CD14-positive monocyte (primary cell): ENCODE results near the gene TRAPPC6A. TPM values are rescaled to one million over a fixed set of nuclear protein-coding genes. Genes with fewer than 3 reads are reported as not detected.

Source experiments
- DNase-seq, 3 donors: peaks; one replicate each; pipeline ENCODE4 v3.0.0-alpha.2; 2011 to 2022
- H2AFZ ChIP-seq: 2 replicates; pipeline ENCODE4 v1.6.0; 2012; ENCODE audit warnings: mild to moderate bottlenecking, low read depth, low read length, inconsistent platforms; ENCODE audit not compliant: insufficient read depth, poor library complexity, severe bottlenecking
- H3K27ac ChIP-seq, 2 donors: 1 replicate in 1 of 2; 2 replicates in 1 of 2; pipeline ENCODE4 v1.5.1; 2012 to 2013; ENCODE audit warnings: low read length in 2 of 2, control low read depth in 1 of 2, inconsistent platforms in 1 of 2, low read depth in 1 of 2, mild to moderate bottlenecking in 1 of 2
- H3K27me3 ChIP-seq, 2 donors: one replicate each; pipeline versions ENCODE4 v1.6.0 to v1.6.1; 2011 to 2013; ENCODE audit warnings: low read length in 2 of 2; ENCODE audit not compliant: control insufficient read depth in 2 of 2, insufficient read depth in 2 of 2
- H3K36me3 ChIP-seq, 2 donors: replicated peaks in 1 of 2; 1 replicate in 1 of 2; 2 replicates in 1 of 2; pipeline versions ENCODE4 v1.5.1 to v1.6.1; 2012 to 2013; ENCODE audit warnings: low read length in 2 of 2, control low read depth in 1 of 2, inconsistent platforms in 1 of 2, mild to moderate bottlenecking in 1 of 2; ENCODE audit not compliant: insufficient read depth in 2 of 2, control insufficient read depth in 1 of 2
- H3K4me1 ChIP-seq, 2 donors: 1 replicate in 1 of 2; 2 replicates in 1 of 2; pipeline versions ENCODE4 v1.5.1 to v1.6.1; 2012 to 2013; ENCODE audit warnings: low read length in 2 of 2, control low read depth in 1 of 2, inconsistent platforms in 1 of 2, mild to moderate bottlenecking in 1 of 2, moderate library complexity in 1 of 2; ENCODE audit not compliant: insufficient read depth in 2 of 2, control insufficient read depth in 1 of 2
- H3K4me2 ChIP-seq: replicated peaks from 2 replicates; pipeline ENCODE3; 2012; ENCODE audit warnings: low read length, moderate library complexity, mild to moderate bottlenecking; ENCODE audit not compliant: poor library complexity, severe bottlenecking; ENCODE audit errors: extremely low read depth
- H3K4me3 ChIP-seq, 3 experiments: fragments of 200-600 bp in 1 of 3; sonication (generic) in 1 of 3; replicated peaks in 1 of 3; 1 replicate in 2 of 3; 2 replicates in 1 of 3; pipeline ENCODE4 v1.5.1; 2011 to 2013; ENCODE audit warnings: low read length in 3 of 3, mild to moderate bottlenecking in 3 of 3, control low read depth in 2 of 3, low read depth in 2 of 3, inconsistent platforms in 1 of 3, moderate library complexity in 1 of 3
- H3K79me2 ChIP-seq: 2 replicates; pipeline ENCODE4 v1.6.0; 2012; ENCODE audit warnings: mild to moderate bottlenecking, control low read depth, inconsistent platforms, low read length, moderate library complexity; ENCODE audit not compliant: insufficient read depth
- H3K9ac ChIP-seq: 2 replicates; pipeline ENCODE4 v1.6.0; 2017; ENCODE audit warnings: low read length, mild to moderate bottlenecking; ENCODE audit not compliant: insufficient read depth, poor library complexity, severe bottlenecking
- H3K9me3 ChIP-seq, 2 donors: replicated peaks in 1 of 2; 1 replicate in 1 of 2; 2 replicates in 1 of 2; pipeline versions ENCODE4 v1.5.1 to v1.6.1; 2012 to 2013; ENCODE audit warnings: low read length in 2 of 2, control low read depth in 1 of 2; ENCODE audit not compliant: control insufficient read depth in 1 of 2, insufficient read depth in 1 of 2
- H4K20me1 ChIP-seq: 2 replicates; pipeline ENCODE4 v1.6.0; 2012; ENCODE audit warnings: mild to moderate bottlenecking, low read length, control low read depth, moderate library complexity; ENCODE audit not compliant: insufficient read depth
- H3K27ac Mint-ChIP-seq, 7 donors: one replicate each; pipeline ENCODE4 v1.8.0; 2020; ENCODE audit warnings: mild to moderate bottlenecking in 7 of 7, mixed read lengths in 7 of 7, moderate library complexity in 6 of 7, inconsistent platforms in 2 of 7
- H3K27me3 Mint-ChIP-seq, 3 donors: one replicate each; pipeline ENCODE4 v1.8.0; 2021 to 2022; ENCODE audit warnings: low read depth in 3 of 3, mild to moderate bottlenecking in 3 of 3, mixed read lengths in 3 of 3, moderate library complexity in 3 of 3, inconsistent platforms in 1 of 3
- H3K36me3 Mint-ChIP-seq, 2 donors: one replicate each; pipeline ENCODE4 v1.8.0; 2020; ENCODE audit warnings: mixed read lengths in 2 of 2, inconsistent platforms in 1 of 2, mild to moderate bottlenecking in 1 of 2
- H3K4me1 Mint-ChIP-seq: one replicate; pipeline ENCODE4 v1.8.0; 2020; ENCODE audit warnings: mild to moderate bottlenecking, mixed read lengths
- H3K4me3 Mint-ChIP-seq, 2 donors: one replicate each; pipeline ENCODE4 v1.8.0; 2020; ENCODE audit warnings: mild to moderate bottlenecking in 2 of 2, mixed read lengths in 2 of 2, moderate library complexity in 1 of 2
- H3K9me3 Mint-ChIP-seq, 7 donors: one replicate each; pipeline ENCODE4 v1.8.0; 2020 to 2022; ENCODE audit warnings: mixed read lengths in 7 of 7, mild to moderate bottlenecking in 6 of 7, moderate library complexity in 6 of 7, inconsistent platforms in 2 of 7
- WGBS: methylation state at CpG from one replicate; pipeline ENCODE4 v1.1.5; 2013; ENCODE audit warnings: missing lambda C conversion rate; ENCODE audit not compliant: insufficient coverage; 5-methylcytosine and 5-hydroxymethylcytosine counted together
- intact Hi-C, 2 donors: fragments of 100-400 bp; cut with micrococcal nuclease; formaldehyde crosslinking; loops; one replicate each; pipeline versions ENCODE4 v1.15.0 to v1.15.1; 2023
- polyA plus RNA-seq, 3 donors: library from polyadenylated mRNA; depleted of rRNA in 1 of 3; unstranded in 2 of 3; stranded (reverse) in 1 of 3; fragments of 300-500 nt in 2 of 3; fragments of >200 nt in 1 of 3; fragmentation: Illumina TruSeq in 2 of 3; gene quantifications; 1 replicate in 2 of 3; 2 replicates in 1 of 3; pipeline ENCODE4 v1.2.3, GENCODE V29; 2012 to 2021
- TF ChIP-seq, protein P1 (sequence below): fragments of 200-600 bp; IDR thresholded peaks from one replicate; pipeline ENCODE4 v1.8.0; 2022; ENCODE audit warnings: antibody characterized with exemption, mild to moderate bottlenecking

TRAPPC6A gene
- polyA plus RNA-seq, 3 donors = 49.7 to 82.7 (median 63.4) TPM

DNA sequence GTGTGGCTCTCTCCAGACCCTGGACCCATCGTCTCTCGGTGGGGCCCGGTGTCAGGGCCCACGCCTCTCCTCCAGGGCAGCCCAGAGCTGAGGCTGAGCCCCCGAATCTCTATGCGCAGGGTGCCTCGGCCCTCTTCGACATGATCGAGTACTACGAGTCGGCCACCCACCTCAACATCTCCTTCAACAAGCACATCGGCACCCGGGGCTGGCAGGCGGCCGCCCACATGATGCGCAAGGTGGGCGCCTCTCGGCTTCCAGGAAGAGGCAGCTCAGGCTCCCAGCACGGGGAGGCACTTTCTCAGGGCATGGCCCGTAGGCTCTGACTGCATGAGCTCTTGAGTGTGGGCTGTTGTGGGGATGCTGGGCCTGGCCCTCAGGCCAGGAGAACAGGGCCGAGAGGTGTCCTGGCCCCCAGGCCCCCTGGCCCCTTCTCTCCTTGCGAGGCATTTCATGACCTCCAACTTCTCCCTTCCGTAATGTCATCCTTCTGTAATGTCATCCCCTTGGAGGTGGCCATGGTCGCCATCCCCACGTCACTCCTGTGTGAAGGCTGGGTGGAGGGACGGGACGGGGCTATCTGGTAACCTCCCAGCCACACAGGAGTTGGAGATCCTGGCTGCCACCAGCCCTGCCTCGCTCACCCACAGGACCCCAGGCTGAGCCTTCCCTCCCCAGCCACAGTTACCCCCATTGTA is 36.7 kb downstream of the TRAPPC6A start:
- peaks cover 21 to 27% of the 10 kb centered on the region in 2 donors for H3K36me3 Mint-ChIP-seq
- no peak overlapping the region for H2AFZ ChIP-seq
- H3K27me3 Mint-ChIP-seq = no peaks in the 10 kb centered on the region
- H4K20me1 ChIP-seq = peaks cover 20% of the 10 kb centered on the region
- peak overlapping the region in 1 of 7 donors; percentile 62 for H3K27ac Mint-ChIP-seq
- no peak for DNase-seq
- no peak overlapping the region for H3K4me3 Mint-ChIP-seq
- no peak overlapping the region for H3K4me2 ChIP-seq
- H3K36me3 ChIP-seq = peaks cover 35 to 45% of the 10 kb centered on the region in 2 donors
- TF ChIP-seq, protein P1, sequence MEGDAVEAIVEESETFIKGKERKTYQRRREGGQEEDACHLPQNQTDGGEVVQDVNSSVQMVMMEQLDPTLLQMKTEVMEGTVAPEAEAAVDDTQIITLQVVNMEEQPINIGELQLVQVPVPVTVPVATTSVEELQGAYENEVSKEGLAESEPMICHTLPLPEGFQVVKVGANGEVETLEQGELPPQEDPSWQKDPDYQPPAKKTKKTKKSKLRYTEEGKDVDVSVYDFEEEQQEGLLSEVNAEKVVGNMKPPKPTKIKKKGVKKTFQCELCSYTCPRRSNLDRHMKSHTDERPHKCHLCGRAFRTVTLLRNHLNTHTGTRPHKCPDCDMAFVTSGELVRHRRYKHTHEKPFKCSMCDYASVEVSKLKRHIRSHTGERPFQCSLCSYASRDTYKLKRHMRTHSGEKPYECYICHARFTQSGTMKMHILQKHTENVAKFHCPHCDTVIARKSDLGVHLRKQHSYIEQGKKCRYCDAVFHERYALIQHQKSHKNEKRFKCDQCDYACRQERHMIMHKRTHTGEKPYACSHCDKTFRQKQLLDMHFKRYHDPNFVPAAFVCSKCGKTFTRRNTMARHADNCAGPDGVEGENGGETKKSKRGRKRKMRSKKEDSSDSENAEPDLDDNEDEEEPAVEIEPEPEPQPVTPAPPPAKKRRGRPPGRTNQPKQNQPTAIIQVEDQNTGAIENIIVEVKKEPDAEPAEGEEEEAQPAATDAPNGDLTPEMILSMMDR = no peak
- WGBS = 98% methylated on average over 17 of the region's 28 CpGs
- peaks cover 4% of the 10 kb centered on the region for H3K4me1 Mint-ChIP-seq
- H3K9me3 Mint-ChIP-seq = no peaks in the 10 kb centered on the region
- H3K27ac ChIP-seq = no peak overlapping the region
- H3K4me1 ChIP-seq = no peaks in the 10 kb centered on the region
- no peak overlapping the region for H3K9ac ChIP-seq
- no peaks in the 10 kb centered on the region for H3K27me3 ChIP-seq
- peaks cover 12% of the 10 kb centered on the region for H3K79me2 ChIP-seq
- no peak overlapping the region for H3K4me3 ChIP-seq
- intact Hi-C loops = loop anchor here in 1 of 2 donors (10.0 kb wide), 1 partner anchor 203 kb away; the partner anchor contains the start of gene KLC3
- H3K9me3 ChIP-seq = no peaks in the 10 kb centered on the region

DNA sequence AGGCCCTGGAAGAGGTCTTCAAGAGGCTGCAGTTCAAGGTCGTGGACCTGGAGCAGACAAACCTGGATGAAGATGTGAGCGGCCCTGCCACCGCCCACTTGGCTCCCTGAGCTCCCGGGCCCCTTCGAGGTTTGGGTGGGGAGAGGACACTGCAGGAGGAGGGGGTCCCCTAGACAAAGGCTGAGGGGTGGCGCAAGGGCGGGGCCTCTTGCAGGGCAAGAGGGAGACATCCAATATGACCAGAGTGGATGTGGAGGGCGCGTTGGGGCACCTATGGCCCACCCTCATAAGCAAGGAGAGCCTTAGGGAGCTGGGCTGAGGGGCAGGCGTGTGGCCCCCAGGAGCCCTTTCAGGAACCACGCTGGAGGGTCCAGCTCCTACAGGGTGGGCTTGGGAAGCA is 37.5 kb downstream of the TRAPPC6A start:
- Histone ChIP-seq H3K27ac (no peak overlapping the region), H3K36me3 (peaks cover 33 to 45% of the 10 kb centered on the region in 2 donors), H3K27me3 (no peaks in the 10 kb centered on the region), H3K9me3 (no peaks in the 10 kb centered on the region), H3K4me3 (no peak overlapping the region), H3K4me1 (no peaks in the 10 kb centered on the region), H3K4me2 (no peak overlapping the region), H2AFZ (no peak overlapping the region), H4K20me1 (peaks cover 27% of the 10 kb centered on the region), H3K9ac (no peak overlapping the region), H3K79me2 (peaks cover 13% of the 10 kb centered on the region)
- H3K27me3 Mint-ChIP-seq = peaks cover 0 to 2% (median 0%) of the 10 kb centered on the region in 3 donors
- TF ChIP-seq, protein P1 = no peak
- no peak overlapping the region for H3K4me3 Mint-ChIP-seq
- DNase-seq = no peak
- WGBS = 96% methylated on average over 8 of the region's 11 CpGs
- peak overlapping the region in 1 of 7 donors; percentile 66 for H3K27ac Mint-ChIP-seq
- peaks cover 6% of the 10 kb centered on the region for H3K4me1 Mint-ChIP-seq
- H3K36me3 Mint-ChIP-seq = peaks cover 21 to 27% of the 10 kb centered on the region in 2 donors
- H3K9me3 Mint-ChIP-seq = no peaks in the 10 kb centered on the region
- intact Hi-C loops = loop anchor here in 1 of 2 donors (10.0 kb wide), 1 partner anchor 204 kb away; the partner anchor contains the start of gene KLC3
